GM04503 (cell line): ENCODE measurements around the gene FHIT.

Experiments
- DNase-seq: peaks from one replicate; pipeline ENCODE4 v3.0.0-alpha.2; 2012; ENCODE audit warnings: low read depth

The FHIT gene

GRCh38 chr3:60277361-60277800 is 973.9 kb downstream of the FHIT start:
- no peak for DNase-seq

GRCh38 chr3:60276615-60277014 is 974.6 kb downstream of the FHIT start:
- DNase-seq, result no peak

- DNase-seq, result no peak
Measured at GRCh38 chr3:60274646-60275045, 976.6 kb downstream of the FHIT start.

GRCh38 chr3:60274098-60274497 is 977.2 kb downstream of the FHIT start:
- no peak for DNase-seq

DNA sequence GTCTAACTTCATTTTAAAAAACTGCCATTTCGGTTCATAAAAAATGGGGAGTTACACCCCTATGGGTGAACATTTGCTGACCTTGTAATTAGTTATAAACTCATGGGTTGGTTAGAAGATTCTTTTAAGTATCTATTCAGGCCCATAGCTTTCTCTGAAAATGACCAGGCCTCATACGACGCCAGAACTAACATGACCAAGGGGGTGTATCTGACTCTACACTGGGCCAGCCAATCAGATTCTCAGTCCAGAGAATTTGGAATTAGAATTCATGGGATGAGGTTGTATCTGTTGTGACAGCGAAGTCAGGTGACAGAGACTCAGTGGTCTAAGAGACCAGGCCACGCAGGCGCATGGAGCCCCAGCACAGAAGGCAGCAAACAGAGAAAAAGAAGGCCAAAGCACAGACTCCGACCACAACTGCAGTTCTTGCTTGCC is 981.4 kb downstream of the FHIT start:
- DNase-seq, result no peak

DNA sequence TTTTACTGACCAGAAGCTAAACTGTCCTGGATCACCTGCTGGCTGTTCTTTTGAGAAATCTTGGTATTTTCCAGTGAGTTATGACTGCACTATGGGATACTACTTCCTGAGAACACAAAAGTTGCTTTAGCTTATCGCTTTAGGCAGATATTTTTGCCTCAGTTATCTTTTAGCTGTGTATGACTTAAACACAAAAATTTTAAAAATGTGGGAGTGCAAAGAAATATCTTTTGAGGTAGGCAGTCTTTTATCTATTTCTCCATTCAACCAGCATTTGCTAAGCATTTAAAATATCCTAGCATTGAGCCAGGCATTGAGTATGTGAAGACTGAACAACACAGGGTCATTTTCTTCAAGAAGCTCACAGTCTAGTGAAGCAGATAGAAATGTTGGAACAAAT is 981.9 kb downstream of the FHIT start:
- DNase-seq, result no peak

- DNase-seq, result no peak
Measured at GRCh38 chr3:60268123-60268522, 983.1 kb downstream of the FHIT start.

DNA sequence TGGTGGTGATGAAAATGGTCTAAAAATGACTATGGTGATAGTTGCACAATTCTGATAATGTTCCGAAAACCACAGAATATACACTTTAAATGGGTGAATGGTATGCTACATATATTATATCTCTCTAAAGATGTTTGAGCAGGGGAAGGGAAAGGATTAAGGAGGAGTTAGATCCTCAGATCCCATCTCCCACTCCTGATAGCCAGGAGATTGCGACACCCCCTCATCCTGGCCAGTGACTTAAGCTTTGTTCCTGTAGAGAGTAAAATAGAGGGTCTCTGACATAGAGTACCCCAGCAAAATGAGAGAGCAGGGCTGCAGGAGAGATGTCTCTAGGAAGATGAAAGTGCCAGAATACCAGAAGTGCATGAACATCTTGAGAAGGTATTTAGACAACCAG is 984.8 kb downstream of the FHIT start:
- no peak for DNase-seq

DNA sequence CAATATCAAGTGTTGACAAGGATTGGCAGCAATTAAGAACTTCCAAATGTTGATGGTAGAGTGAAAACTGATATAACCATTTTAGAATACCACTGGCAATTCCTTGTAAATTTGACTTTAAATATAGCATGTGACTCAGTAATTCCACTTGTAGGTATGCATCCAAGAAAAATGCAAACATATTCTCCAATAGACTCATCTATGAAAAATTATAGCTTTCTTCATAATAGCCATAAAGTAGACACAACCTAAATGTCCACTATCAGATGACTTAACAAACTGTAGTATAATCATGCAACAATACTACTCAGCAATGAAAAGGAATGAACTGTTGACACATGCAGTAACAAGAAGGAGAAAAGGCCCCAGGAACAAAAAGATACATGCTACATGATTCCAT is 988.1 kb downstream of the FHIT start:
- DNase-seq, result no peak

GRCh38 chr3:60262546-60262945 is 988.7 kb downstream of the FHIT start:
- no peak for DNase-seq

DNA sequence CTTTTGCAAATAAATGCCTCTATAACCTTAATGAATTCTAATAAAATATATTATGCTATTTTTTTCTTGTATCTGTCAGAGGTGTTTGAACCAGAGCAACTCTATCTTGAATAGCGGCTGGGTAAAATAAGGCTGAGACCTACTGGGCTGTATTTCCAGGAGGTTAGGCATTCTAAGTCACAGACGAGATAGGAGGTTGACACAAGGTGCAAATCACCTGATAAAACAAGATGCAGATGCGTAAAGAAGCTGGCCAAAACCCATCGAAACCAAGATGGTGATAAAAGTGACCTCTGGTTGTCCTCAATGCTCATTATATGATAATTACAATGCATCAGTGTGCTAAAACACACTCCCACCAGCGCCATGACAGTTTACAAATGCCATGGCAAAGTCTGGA is 990.7 kb downstream of the FHIT start:
- DNase-seq, result no peak

DNA sequence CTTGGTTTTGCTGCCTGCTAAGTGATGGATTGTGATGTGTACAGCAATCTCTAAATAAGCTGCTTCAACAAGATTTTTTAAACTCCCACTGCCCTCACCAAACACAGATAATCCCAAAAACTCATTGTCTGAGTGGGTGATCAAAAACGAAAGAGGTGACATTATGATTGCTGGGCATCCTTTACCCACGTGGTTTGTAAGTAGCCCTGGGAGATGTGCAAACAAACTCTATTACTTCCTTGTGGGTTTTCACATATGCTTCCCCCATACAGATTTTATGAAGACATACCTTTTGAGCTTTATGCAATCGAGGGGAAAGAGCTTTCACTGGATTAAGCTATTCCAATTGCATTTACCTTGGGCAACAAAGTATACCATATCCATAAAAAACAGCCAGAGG is 1000.4 kb downstream of the FHIT start:
- DNase-seq, result no peak

DNA sequence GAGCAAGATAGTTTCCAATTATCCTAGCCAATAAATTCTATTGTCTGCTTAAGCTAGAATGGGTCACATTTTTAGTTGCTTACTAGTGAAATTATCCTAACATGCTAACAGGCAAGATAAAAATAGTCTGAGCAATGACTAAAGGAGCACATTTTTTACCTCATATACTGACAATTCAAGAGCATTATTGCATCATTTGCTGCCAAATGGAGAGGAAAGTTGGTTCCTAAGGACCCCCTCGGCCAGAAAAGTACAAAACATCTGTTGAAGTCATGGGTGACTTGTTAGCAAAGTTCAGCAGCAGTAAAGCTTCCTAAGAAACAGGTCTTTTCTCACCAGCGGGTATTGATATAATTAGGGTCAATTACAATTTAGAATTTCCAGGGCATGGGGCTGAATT is 1001.0 kb downstream of the FHIT start:
- DNase-seq, result no peak

DNA sequence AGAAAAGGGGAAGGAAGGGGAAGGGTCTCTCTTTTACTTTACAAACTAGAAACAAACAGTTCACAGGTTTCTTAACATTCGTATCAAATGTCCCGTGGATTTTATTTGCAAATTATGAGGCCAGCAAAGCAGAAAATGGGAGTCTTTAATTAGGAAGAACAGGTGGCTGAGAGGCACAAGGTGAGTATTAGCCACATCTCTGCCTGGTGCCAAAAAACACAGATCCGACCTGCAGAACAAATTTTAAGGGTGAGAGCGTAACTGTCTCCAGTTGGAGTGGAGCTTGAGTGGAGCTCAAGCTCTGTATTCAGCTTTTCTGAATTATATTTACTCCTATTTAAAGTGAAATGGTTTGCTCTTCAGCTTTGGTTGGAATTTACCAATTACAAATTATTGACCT is 1004.9 kb downstream of the FHIT start:
- DNase-seq, result no peak

DNA sequence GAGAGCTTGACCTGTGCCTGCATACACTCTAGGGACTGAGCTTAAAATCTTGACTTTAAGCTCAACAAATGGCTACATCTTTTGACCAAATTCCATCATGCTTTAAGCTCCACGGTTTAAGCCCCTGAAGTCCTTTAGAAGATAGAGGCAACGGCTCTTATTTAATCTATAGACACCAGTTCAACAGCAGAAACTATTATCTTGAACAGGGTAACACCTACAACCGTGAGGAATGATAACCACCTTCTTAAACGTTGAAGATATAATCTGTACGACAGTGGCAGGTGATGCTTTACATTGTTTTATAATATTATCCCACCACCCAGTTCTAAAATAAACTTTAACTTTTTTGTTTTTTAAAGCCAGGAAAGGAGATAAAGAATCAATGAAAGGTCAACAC is 1007.8 kb downstream of the FHIT start:
- DNase-seq, result no peak

- no peak for DNase-seq
Measured at GRCh38 chr3:60240492-60240891, 1010.8 kb downstream of the FHIT start.

- no peak for DNase-seq
Measured at GRCh38 chr3:60238550-60238949, 1012.7 kb downstream of the FHIT start.

- no peak for DNase-seq
Measured at GRCh38 chr3:60229502-60229901, 1021.8 kb downstream of the FHIT start.

GRCh38 chr3:60228823-60229222 is 1022.4 kb downstream of the FHIT start:
- DNase-seq, result no peak

- no peak for DNase-seq
Measured at GRCh38 chr3:60226912-60227311, 1024.3 kb downstream of the FHIT start.

DNA sequence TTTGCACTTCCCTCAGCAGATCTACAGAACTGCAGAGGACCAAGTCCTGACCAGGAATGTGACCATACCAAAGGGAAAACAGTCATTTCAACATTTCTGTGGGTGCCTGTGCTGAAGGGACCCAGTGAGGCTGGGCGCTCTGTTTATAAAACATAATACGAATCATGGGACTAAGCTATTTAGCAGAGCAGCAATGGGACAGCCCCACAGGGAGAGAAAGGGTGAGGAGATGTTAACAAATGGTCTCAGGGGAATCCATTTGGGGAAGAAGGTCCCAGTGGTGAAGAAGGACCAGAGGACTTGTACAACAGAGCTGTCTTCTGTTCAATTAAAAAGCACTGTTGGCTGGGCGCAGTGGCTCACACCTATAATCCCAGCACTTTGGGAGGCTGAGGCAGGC is 1025.4 kb downstream of the FHIT start:
- no peak for DNase-seq

DNA sequence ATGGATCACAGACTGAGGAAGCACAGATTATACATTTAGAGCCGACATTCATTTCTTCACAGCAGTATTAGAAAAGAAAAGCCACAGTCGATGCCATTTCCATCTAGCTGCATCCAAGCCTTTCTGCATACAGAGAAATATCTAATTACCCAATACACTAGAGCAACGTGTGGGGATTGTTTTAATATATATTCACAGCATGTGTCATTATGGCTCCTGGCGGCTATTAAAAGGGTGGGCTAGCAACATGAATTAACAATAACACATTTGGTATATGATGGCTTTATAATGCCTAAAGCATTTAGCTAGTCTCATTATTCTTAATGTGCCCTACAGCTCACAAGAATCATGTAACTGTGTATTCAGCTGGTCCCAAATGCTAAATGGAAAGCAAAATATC is 1030.5 kb downstream of the FHIT start:
- no peak for DNase-seq

DNA sequence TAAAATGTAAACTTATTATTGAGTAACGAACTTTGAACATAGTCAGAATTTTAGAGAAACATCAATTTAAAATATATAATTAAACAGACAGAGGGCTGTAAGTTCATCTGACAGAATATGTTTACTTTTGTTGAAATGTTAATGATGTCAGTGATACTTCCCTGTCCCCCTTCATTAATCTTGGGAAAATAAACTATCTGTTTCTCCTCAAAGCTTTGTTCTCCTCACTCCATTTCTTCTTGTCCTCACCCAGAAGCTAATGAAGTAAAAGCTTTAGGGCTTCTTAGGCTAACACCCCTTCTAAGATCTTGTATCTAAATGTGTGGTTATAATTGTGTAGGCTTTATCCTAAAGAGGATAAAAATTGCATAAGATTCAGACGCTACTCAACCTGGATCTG is 1031.8 kb downstream of the FHIT start:
- DNase-seq, result no peak

- DNase-seq, result no peak
Measured at GRCh38 chr3:60217156-60217911, 1033.9 kb downstream of the FHIT start.
